Measurements from ENCODE around the gene APBB2. TPM values are rescaled to one million over a fixed set of nuclear protein-coding genes. Genes with fewer than 3 reads are reported as not detected.

Gene APBB2
- total and polyA plus RNA-seq, 4 donors = 22.7 to 101 (median 64.4) TPM

DNA sequence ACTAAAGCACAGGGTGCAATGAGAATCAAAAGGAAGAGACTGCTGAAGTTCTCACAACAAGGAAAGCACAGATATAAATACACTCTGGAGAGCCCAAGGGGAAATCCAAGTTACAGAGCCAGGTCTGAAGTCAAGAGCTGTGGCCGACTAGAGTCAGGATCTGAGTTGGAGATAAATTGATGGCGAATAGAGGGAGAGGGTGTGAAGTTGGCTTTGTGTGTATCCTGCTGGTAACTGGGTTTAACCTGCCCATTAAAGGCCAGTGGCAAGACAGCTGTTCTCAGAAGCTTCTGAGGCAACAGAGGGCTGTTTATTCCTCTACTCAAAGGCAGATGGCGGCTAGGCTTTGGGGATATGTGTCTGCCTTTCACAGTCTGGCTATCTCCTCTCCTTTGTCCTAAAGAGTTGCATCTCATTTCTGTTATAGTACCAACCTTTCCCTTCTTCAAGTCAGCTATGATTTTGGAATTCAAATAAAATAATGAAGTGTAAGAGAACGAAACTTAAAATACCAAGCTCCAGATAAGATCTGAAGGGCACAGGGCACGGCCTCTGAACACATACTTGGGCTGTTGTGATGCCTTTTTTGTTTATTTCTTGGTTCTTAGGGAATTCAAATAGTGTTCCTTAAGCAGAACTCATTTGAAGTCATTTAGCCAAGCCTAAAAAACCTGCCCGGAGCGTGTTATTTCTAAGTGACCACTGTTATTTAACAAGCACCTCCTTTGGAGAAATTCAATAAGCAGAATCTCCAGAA, 142.1 kb downstream of the APBB2 start:
- no peak for ATAC-seq (ENCODE audit: low FRiP score)
- WGBS, 2 donors = 39 to 59% methylated on average over 7 of the region's 7 CpGs
- no peak for DNase-seq
- Histone ChIP-seq H3K36me3 (ENCODE audit: control insufficient read depth in 1 of 2, insufficient read depth in 2 of 2, low read length in 1 of 2) (no peaks in the 10 kb centered on the region), H3K27me3 (ENCODE audit: control insufficient read depth in 1 of 2, insufficient read depth in 2 of 2, low read length in 1 of 2) (no peaks in the 10 kb centered on the region), H3K9me3 (ENCODE audit: control insufficient read depth, low read length) (no peaks in the 10 kb centered on the region), H3K4me1 (ENCODE audit: control insufficient read depth in 1 of 2, insufficient read depth in 2 of 2, low read length in 2 of 2) (peaks cover 1 to 12% of the 10 kb centered on the region in 2 donors), H3K4me3 (ENCODE audit: low read length in 2 of 2) (no peak overlapping the region), H3K27ac (ENCODE audit: low read depth in 1 of 2, low read length in 2 of 2) (peak overlapping the region in 1 of 2 donors; percentile 57)
- intact Hi-C loops (cut with DNase I) = no loop called here

DNA sequence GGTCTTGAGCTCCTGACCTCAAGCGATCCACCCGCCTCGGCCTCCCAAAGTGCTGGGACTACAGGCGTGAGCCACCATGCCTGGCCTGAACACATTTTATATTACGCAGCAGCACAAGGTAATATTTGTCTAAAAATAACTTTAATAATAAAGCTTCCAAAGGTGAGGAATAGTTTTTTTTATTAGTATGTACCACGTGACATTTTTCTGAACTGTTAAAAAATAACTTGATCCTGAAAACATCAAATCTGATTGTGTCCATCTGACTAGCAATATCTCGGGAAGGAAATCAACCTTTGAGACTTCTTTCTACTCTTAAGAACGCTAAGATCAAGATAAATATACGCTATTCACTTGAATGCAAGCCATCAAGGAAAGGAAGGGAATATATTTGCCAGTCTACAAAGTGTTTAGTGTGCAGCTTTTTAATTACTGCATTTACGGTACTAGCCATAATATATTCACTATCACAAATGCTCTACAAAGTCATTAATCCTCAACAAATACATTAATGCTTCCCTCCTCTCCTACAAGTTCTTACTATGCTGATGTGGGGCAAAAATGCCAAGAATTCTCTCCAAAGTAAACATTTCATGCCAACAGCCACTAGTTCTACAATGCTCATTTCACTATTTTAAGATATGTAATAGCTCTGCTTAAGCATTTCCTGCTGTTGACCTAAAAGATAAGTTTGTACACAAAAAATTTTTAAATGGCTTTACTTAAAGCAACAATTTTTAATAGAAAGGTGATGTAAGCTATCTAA, 143.6 kb downstream of the APBB2 start:
- DNase-seq (no peak), ATAC-seq (ENCODE audit: low FRiP score) (peak; percentile 31)
- no peak overlapping the region for H3K4me3 ChIP-seq (ENCODE audit: low read length in 2 of 2)
- 53 to 54% methylated on average over 10 of the region's 10 CpGs for WGBS, 2 donors
- no peak overlapping the region for H3K27ac ChIP-seq (ENCODE audit: low read depth in 1 of 2, low read length in 2 of 2)
- no peaks in the 10 kb centered on the region for H3K9me3 ChIP-seq (ENCODE audit: control insufficient read depth, low read length)
- H3K4me1 ChIP-seq (ENCODE audit: control insufficient read depth in 1 of 2, insufficient read depth in 2 of 2, low read length in 2 of 2) = peaks cover 1 to 12% of the 10 kb centered on the region in 2 donors
- H3K36me3 ChIP-seq (ENCODE audit: control insufficient read depth in 1 of 2, insufficient read depth in 2 of 2, low read length in 1 of 2) = no peaks in the 10 kb centered on the region
- no peaks in the 10 kb centered on the region for H3K27me3 ChIP-seq (ENCODE audit: control insufficient read depth in 1 of 2, insufficient read depth in 2 of 2, low read length in 1 of 2)
- intact Hi-C loops (cut with DNase I) = no loop called here

- peaks cover 1 to 12% of the 10 kb centered on the region in 2 donors for H3K4me1 ChIP-seq (ENCODE audit: control insufficient read depth in 1 of 2, insufficient read depth in 2 of 2, low read length in 2 of 2)
- 95 to 100% methylated on average over 1 of the region's 1 CpG for WGBS, 2 donors
- no peak for DNase-seq
- peak overlapping the region in 1 of 2 donors; percentile 57 for H3K27ac ChIP-seq (ENCODE audit: low read depth in 1 of 2, low read length in 2 of 2)
- no peak for ATAC-seq (ENCODE audit: low FRiP score)
- H3K36me3 ChIP-seq (ENCODE audit: control insufficient read depth in 1 of 2, insufficient read depth in 2 of 2, low read length in 1 of 2) = no peaks in the 10 kb centered on the region
- no peaks in the 10 kb centered on the region for H3K9me3 ChIP-seq (ENCODE audit: control insufficient read depth, low read length)
- no peaks in the 10 kb centered on the region for H3K27me3 ChIP-seq (ENCODE audit: control insufficient read depth in 1 of 2, insufficient read depth in 2 of 2, low read length in 1 of 2)
- intact Hi-C loops (cut with DNase I) = no loop called here
- H3K4me3 ChIP-seq (ENCODE audit: low read length in 2 of 2) = no peak overlapping the region
These were observed 144.5 kb downstream of the APBB2 start for GRCh38 chr4:41069838-41070237.

DNA sequence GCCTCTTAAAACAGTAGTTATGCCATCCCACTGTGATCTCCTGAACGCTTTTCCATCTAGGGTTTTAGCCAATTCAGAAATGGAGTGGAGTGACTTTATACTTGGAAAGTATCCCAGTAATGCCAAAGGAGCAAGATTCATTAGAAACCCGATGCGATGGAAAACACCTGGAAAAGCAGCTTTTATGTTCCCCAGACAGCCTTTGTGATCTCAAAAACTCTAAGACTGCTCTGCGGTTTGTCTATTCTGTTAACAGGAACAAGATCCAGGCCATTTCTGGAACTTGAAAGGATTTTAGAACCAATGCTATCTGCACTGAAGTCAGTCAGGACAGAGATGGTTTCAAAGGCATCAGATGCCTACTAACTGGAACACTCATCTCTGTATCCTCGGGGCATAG, 145.1 kb downstream of the APBB2 start:
- H3K9me3 ChIP-seq (ENCODE audit: control insufficient read depth, low read length) = no peaks in the 10 kb centered on the region
- DNase-seq (no peak), ATAC-seq (ENCODE audit: low FRiP score) (no peak)
- no peaks in the 10 kb centered on the region for H3K27me3 ChIP-seq (ENCODE audit: control insufficient read depth in 1 of 2, insufficient read depth in 2 of 2, low read length in 1 of 2)
- H3K4me1 ChIP-seq (ENCODE audit: control insufficient read depth in 1 of 2, insufficient read depth in 2 of 2, low read length in 2 of 2) = peaks cover 1 to 12% of the 10 kb centered on the region in 2 donors
- 15 to 20% methylated on average over 5 of the region's 5 CpGs for WGBS, 2 donors
- intact Hi-C loops (cut with DNase I) = no loop called here
- no peak overlapping the region for H3K4me3 ChIP-seq (ENCODE audit: low read length in 2 of 2)
- H3K36me3 ChIP-seq (ENCODE audit: control insufficient read depth in 1 of 2, insufficient read depth in 2 of 2, low read length in 1 of 2) = no peaks in the 10 kb centered on the region
- peak overlapping the region in 1 of 2 donors; percentile 3 for H3K27ac ChIP-seq (ENCODE audit: low read depth in 1 of 2, low read length in 2 of 2)

GRCh38 chr4:41067369-41067768, 147.0 kb downstream of the APBB2 start:
- Histone ChIP-seq H3K4me3 (ENCODE audit: low read length in 2 of 2) (no peak overlapping the region), H3K36me3 (ENCODE audit: control insufficient read depth in 1 of 2, insufficient read depth in 2 of 2, low read length in 1 of 2) (peaks cover 0 to 2% of the 10 kb centered on the region in 2 donors), H3K27ac (ENCODE audit: low read depth in 1 of 2, low read length in 2 of 2) (no peak overlapping the region), H3K4me1 (ENCODE audit: control insufficient read depth in 1 of 2, insufficient read depth in 2 of 2, low read length in 2 of 2) (peaks cover 3 to 10% of the 10 kb centered on the region in 2 donors), H3K9me3 (ENCODE audit: control insufficient read depth, low read length) (no peaks in the 10 kb centered on the region), H3K27me3 (ENCODE audit: control insufficient read depth in 1 of 2, insufficient read depth in 2 of 2, low read length in 1 of 2) (no peaks in the 10 kb centered on the region)
- 90 to 93% methylated on average over 5 of the region's 5 CpGs for WGBS, 2 donors
- DNase-seq (no peak), ATAC-seq (ENCODE audit: low FRiP score) (no peak)
- intact Hi-C loops (cut with DNase I) = no loop called here

- no peak for ATAC-seq (ENCODE audit: low FRiP score)
- Histone ChIP-seq H3K4me3 (ENCODE audit: low read length in 2 of 2) (no peak overlapping the region), H3K9me3 (ENCODE audit: control insufficient read depth, low read length) (no peaks in the 10 kb centered on the region), H3K36me3 (ENCODE audit: control insufficient read depth in 1 of 2, insufficient read depth in 2 of 2, low read length in 1 of 2) (peaks cover 0 to 2% of the 10 kb centered on the region in 2 donors), H3K4me1 (ENCODE audit: control insufficient read depth in 1 of 2, insufficient read depth in 2 of 2, low read length in 2 of 2) (peaks cover 6 to 13% of the 10 kb centered on the region in 2 donors), H3K27me3 (ENCODE audit: control insufficient read depth in 1 of 2, insufficient read depth in 2 of 2, low read length in 1 of 2) (no peaks in the 10 kb centered on the region), H3K27ac (ENCODE audit: low read depth in 1 of 2, low read length in 2 of 2) (no peak overlapping the region)
- intact Hi-C loops (cut with DNase I) = no loop called here
- DNase-seq = no peak
- 86 to 91% methylated on average over 4 of the region's 4 CpGs for WGBS, 2 donors
These were observed 148.3 kb downstream of the APBB2 start for GRCh38 chr4:41066049-41066448.

DNA sequence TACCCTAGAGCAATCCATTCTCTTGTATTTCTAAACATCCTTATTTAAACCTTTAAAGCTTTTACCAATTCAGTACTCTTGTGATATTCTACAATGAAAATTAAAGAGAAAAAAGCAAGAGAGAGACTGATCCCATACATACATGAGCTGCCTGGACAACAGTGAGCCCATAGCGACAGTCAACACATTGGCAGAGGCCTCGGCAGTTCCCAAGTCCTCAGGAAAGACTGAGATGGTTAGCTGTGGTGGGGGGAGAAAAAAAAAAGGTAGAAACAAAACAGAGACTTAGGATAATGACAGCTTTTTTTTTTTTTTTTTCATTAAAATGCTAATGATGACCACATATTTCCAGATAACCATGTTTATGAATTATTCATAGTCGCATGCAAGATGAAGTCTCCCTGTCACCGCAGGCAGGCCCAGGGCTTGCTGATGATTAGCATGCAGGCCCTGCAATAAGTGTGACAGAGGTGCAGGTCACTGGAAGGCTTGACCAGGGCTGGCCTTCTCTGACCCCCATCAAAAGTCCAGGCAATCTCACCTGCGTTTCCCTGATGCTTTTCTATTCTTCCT, 148.8 kb downstream of the APBB2 start:
- intact Hi-C loops (cut with DNase I) = no loop called here
- no peak overlapping the region for H3K27ac ChIP-seq (ENCODE audit: low read depth in 1 of 2, low read length in 2 of 2)
- no peaks in the 10 kb centered on the region for H3K27me3 ChIP-seq (ENCODE audit: control insufficient read depth in 1 of 2, insufficient read depth in 2 of 2, low read length in 1 of 2)
- WGBS, 2 donors = 88 to 96% methylated on average over 5 of the region's 5 CpGs
- no peaks in the 10 kb centered on the region for H3K9me3 ChIP-seq (ENCODE audit: control insufficient read depth, low read length)
- H3K4me1 ChIP-seq (ENCODE audit: control insufficient read depth in 1 of 2, insufficient read depth in 2 of 2, low read length in 2 of 2) = peaks cover 6 to 18% of the 10 kb centered on the region in 2 donors
- DNase-seq = no peak
- no peak for ATAC-seq (ENCODE audit: low FRiP score)
- H3K36me3 ChIP-seq (ENCODE audit: control insufficient read depth in 1 of 2, insufficient read depth in 2 of 2, low read length in 1 of 2) = peaks cover 0 to 2% of the 10 kb centered on the region in 2 donors
- no peak overlapping the region for H3K4me3 ChIP-seq (ENCODE audit: low read length in 2 of 2)

DNA sequence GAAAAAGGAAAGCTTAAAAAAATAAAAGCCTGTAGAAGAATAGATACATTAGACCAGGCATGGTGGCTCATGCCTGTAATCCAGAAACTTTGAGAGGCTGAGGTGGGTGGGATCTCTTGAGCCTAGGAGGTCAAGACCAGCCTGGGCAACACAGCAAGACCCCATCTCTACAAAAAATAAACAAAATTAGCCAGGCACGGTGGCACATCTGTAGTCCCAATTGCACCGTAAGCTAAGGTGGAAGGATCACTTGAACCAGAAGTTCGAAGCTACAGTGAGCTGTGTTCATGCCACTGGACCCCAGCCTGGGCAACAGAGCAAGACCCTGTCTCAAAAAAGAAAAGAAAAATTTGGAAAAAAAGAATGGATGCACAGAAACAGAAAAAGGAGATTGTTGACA, 149.4 kb downstream of the APBB2 start:
- no peaks in the 10 kb centered on the region for H3K27me3 ChIP-seq (ENCODE audit: control insufficient read depth in 1 of 2, insufficient read depth in 2 of 2, low read length in 1 of 2)
- intact Hi-C loops (cut with DNase I) = no loop called here
- H3K27ac ChIP-seq (ENCODE audit: low read depth in 1 of 2, low read length in 2 of 2) = no peak overlapping the region
- 76 to 87% methylated on average over 3 of the region's 3 CpGs for WGBS, 2 donors
- H3K9me3 ChIP-seq (ENCODE audit: control insufficient read depth, low read length) = no peaks in the 10 kb centered on the region
- no peak for ATAC-seq (ENCODE audit: low FRiP score)
- H3K4me3 ChIP-seq (ENCODE audit: low read length in 2 of 2) = no peak overlapping the region
- peaks cover 0 to 2% of the 10 kb centered on the region in 2 donors for H3K36me3 ChIP-seq (ENCODE audit: control insufficient read depth in 1 of 2, insufficient read depth in 2 of 2, low read length in 1 of 2)
- no peak for DNase-seq
- H3K4me1 ChIP-seq (ENCODE audit: control insufficient read depth in 1 of 2, insufficient read depth in 2 of 2, low read length in 2 of 2) = peaks cover 9 to 22% of the 10 kb centered on the region in 2 donors
